GM18511 (cell line): ENCODE results near the gene SLCO4A1.
"Not testable (repeated sequence)": the region's sequence is repeated elsewhere in the genome, so short reads cannot be mapped to it uniquely, and the experiment has no call there.

ENCODE experiments used
- ATAC-seq: cut with Tn5 transposase; IDR thresholded peaks from one replicate; pipeline ENCODE4 v1.9.1; 2021; ENCODE audit warnings: mild to moderate bottlenecking, moderate library complexity; ENCODE audit not compliant: unreplicated experiment

SLCO4A1 gene

DNA sequence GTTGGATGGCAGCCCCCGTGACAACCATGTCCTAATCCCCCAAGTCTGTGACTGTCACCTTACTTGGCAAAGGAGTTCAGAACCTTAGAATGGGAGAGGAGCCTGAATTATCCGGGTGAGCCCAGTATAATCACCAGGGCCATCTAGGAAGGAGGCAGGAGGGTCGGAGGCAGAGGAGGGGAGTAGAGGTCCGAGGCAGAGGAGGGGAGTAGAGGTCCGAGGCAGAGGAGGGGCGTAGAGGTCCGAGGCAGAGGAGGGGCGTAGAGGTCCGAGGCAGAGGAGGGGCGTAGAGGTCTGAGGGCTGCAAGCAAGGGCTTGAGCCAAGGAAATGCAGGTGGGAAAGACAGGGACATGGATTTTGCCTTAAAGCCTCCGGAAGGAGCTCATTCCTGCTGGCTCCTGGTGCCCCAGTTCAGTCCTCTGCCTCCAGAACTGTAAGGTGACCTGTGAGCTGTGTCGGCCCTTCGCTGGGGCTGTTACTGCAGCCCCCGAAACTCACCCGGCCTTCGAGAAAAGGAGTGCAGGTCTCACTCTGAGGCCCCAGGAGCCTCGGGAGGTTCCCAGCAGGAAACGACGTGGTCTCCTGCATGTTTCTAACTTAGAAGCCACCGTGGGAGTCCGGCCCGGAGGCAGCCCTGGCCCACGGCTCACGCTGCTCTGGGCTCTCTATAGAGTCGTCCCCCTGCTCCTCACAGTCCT is 20.0 kb upstream of the SLCO4A1 start:
- no peak for ATAC-seq

DNA sequence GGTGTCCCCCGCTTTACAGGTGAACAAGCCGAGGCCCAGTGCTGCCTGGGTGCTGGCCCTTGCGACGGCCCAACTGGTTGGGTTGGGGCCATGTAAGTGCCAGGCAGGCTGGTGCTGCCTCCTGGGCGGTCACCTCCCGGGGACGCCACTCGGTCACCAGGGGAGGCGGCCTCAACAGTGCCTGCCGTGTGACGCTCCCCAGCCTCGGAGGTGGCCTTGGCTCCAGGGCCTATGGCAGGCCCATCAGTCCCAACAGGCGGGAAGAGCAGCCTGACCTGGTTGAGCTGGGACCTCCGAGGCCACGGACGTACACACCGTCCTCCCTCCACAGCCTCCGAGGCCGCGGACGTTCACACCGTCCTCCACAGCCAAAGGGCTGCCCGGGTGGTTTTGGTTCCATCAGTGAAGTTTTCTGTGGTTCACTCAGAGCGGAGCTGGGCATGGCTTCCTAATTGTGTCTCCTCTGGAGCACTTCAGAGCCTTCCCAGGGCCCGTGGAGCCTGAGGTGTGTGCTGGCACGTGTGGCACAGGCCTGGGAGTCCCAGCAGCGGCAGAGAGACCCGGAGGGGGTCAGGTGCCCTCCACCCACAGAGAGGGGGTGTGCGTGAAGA is 19.3 kb upstream of the SLCO4A1 start:
- ATAC-seq, result no peak

GRCh38 chr20:62623488-62624324 is 18.6 kb upstream of the SLCO4A1 start:
- peak; percentile 85 for ATAC-seq

GRCh38 chr20:62624325-62624690 is 18.0 kb upstream of the SLCO4A1 start:
- ATAC-seq, result peak; percentile 58

- no peak for ATAC-seq
Measured at GRCh38 chr20:62624719-62625453, 17.4 kb upstream of the SLCO4A1 start.

GRCh38 chr20:62625516-62625915 is 16.8 kb upstream of the SLCO4A1 start:
- no peak for ATAC-seq

DNA sequence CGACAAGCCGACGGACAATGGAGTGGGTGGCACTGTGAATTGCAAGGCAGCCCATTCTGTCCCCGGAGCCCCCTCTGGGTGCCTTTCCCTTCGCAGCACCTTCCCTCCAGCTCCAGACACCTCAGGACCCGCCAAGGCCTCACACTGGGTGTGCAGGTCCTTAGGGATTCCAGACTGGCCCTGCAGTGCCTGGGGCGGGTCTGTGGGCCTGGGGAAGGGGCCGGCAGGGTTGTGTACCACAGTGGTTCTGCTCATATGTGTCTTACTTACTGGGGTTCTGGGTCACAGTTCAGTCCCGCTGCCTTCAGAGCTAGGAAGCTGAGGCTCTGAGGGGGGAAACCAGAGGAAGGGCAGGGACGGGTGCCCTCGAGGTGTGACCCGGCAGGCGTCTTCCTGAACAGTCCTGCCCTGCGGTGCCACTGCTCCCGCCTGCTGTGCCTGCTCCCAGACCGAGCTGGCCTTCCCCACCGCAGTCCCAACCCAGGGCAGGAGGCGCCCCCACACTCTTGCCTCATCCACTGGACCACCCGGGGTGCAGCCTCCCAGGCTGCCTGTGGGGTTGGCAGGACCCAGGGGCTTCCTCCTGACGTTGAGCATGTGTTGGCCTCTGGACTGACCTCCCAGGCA is 16.3 kb upstream of the SLCO4A1 start:
- no peak for ATAC-seq

DNA sequence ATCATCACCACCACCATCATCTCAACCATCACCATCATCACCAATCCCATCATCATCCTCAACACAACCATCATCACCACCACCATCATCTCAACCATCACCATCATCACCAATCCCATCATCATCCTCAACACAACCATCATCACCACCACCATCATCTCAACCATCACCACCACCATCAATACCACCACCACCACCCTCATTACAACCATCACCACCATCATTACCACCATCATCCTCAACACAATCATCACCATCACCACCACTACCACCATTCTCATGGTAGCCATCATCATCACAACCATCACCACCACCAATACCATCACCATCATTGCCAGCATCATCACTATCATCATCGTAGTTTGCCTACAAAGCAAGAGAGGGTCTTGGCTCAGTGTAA is 14.9 kb upstream of the SLCO4A1 start:
- not testable (repeated sequence) for ATAC-seq

- ATAC-seq, result no peak
Measured at GRCh38 chr20:62627901-62628612, 14.2 kb upstream of the SLCO4A1 start.

DNA sequence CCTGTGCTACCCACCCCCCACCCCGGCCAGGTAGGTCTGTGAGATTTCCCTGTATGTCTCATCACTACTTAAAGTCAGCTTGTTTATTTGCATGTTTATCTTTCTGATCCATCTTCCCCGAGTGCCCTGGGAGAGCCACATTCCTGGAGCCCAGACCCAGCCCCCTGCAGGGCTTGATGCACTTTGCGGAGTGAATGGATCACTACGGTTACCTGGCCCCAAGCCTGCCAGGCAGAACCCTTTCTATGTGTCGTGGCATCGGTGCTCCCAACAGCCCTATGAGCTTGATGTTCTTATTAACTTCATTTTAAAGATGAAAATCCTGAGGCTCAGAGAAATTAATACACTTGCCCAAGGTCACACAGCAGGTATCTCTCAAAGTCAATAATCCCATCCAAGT is 13.6 kb upstream of the SLCO4A1 start:
- ATAC-seq, result no peak

DNA sequence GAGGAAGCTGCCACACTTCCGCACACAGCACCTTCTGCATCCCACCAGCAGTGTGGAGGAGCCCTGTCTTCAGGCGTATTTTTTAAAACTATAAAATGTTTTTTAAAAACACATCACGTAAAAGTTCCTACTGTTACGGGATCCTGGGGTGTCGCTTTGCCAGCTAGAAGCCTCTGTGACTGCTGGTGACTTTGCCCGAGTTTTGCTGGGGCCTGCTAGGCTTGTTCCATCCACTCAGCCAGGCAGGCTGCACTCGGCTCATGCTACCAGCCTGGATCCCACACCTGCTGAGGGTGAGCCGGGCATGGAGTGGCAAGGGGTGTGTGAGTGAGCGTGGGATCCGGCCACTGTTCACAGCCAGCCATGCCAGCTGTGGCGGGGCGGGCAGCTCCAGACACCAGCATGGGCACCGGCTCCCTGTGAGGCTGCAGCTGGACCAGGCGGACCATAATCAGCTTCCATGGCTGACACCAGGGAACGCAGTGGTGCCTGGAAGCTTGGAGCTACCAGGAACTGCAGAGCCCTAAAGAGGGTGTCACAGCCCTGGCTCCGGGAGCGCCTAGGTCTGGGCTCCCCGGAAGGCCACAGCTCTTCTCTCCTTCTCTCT is 12.3 kb upstream of the SLCO4A1 start:
- no peak for ATAC-seq

DNA sequence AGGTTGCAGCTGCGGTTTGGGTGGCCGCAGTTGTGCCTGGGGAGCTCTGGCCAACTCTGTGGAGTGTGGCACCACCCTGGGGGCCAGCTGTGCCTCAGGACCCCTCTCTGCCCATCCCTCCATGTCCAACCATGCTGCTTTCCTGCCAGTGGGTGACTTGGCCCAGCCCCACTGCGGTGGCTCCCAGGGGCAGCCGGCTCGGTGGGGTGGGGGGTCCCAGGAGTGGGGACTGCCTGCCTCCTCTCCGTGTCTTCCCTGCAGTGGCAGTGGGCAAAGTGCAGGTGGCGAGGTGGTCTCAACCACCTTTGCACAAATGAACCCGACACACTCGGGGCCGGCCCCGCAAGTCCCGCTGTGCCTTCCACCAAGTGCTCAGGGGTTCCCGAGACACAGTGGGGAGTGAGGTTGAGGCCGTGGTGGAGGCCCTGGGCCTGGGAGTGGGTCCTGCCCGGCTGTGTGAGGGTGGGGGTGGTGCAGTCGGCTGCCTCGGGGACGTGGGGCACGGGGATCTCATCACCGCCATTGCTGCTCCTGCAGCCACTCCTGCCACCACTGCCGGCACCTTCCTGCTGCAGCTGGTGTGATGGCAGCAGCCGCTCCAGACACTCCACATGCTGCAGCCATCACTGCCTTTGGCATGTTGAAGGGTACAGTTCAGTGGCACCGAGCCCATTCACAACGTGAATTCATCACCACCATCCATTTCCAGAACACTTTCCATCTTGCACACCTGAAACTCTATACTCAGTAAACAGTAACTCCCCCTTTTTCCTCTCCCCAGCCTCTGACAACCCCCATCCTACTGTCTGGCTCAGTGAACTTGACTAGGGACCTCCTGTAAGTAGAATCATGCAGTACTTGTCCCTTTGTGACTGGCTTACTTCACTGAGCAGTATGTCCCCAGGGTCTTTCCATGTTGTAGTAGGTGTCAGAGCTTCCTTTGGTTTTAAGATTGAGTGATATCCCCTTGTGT is 10.7 kb upstream of the SLCO4A1 start:
- ATAC-seq, result no peak

- no peak for ATAC-seq
Measured at GRCh38 chr20:62632575-62633090, 9.7 kb upstream of the SLCO4A1 start.

GRCh38 chr20:62633598-62634329 is 8.5 kb upstream of the SLCO4A1 start:
- ATAC-seq, result no peak

DNA sequence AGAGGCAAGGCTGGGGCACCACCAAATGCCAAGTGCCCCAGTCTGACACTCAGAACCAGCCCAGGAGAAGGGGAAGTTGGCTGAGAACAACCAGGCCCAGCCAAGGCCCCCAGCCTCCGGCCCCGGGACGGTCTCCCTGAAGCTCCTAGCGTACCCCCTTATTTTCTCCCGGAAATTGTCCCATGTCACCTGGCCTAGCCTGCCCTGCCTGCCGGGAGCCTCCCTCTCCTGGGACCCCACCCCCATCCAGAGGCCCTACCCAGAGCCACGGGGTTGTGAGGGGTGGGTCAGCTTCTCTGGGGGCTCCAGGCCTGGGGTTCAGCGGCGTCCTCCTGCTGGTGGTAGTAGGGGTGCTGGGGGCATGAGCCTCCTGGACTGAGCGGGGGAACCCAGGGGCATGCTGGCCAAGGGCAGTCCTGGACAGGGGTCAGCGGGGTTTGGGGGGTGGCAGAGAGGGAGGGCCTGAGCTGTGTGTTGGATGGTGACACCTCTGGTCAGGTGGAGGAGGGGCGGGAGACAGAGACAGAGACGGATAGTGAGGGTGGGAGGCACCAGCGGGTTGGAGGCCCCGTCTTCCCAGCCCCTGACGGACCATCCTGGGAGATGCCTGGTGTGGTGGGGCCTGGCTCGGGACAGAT is 7.9 kb upstream of the SLCO4A1 start:
- ATAC-seq, result no peak

DNA sequence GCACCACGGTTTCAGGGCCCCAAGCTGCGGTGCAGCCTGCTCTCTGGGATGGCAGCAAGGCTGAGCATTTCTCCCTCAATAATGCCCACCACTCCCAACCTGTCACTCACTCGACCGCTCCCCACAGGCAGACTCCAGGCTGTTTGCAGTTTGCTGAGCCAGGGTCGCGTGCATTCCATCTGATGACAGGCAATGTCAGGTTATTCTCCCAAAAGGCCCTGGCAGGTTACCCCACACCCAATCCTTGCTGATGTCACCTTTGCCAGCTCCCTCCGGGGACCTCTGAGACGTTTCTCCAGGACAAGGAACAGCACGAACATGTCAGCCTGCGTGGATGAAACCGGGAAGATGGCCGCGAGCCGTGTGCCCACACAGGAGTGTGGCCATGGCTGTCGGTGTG is 7.1 kb upstream of the SLCO4A1 start:
- ATAC-seq, result no peak

- ATAC-seq, result no peak
Measured at GRCh38 chr20:62635852-62636251, 6.5 kb upstream of the SLCO4A1 start.
